ENCODE data around the gene ZFAND3.

DNA sequence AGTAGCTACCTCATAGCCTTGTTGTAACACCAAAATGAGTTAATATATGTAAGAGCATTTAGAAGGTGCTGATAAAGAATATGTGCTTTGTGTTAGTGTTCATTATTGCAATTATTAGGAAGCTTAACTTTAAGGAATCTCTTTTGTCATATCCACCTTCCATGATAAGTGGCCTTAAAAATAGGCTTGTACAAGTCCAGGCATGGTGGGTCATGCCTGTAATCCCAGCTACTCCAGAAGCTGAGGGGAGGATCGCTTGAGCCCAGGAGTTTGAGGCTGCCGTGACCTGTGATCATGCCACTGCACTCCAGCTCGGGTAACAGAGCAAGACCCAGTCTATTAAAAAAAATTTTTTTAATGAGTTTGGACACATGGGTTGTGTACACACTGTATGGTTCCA lies 285.5 kb downstream of the ZFAND3 start:
- no peak for TF ChIP-seq BHLHE40 (IDR thresholded peaks at IDR 0.05; ENCODE audit: low read depth, low read length)
- no peak for TF ChIP-seq MAFK (IDR thresholded peaks at IDR 0.05; ENCODE audit: partially characterized antibody)
- TF ChIP-seq, protein P1, sequence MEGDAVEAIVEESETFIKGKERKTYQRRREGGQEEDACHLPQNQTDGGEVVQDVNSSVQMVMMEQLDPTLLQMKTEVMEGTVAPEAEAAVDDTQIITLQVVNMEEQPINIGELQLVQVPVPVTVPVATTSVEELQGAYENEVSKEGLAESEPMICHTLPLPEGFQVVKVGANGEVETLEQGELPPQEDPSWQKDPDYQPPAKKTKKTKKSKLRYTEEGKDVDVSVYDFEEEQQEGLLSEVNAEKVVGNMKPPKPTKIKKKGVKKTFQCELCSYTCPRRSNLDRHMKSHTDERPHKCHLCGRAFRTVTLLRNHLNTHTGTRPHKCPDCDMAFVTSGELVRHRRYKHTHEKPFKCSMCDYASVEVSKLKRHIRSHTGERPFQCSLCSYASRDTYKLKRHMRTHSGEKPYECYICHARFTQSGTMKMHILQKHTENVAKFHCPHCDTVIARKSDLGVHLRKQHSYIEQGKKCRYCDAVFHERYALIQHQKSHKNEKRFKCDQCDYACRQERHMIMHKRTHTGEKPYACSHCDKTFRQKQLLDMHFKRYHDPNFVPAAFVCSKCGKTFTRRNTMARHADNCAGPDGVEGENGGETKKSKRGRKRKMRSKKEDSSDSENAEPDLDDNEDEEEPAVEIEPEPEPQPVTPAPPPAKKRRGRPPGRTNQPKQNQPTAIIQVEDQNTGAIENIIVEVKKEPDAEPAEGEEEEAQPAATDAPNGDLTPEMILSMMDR (IDR thresholded peaks at IDR 0.05), result no peak
- TF ChIP-seq EP300 (IDR thresholded peaks at IDR 0.05), result no peak
- TF ChIP-seq SMC3 (IDR thresholded peaks at IDR 0.05), result no peak
- TF ChIP-seq KDM1A (IDR thresholded peaks at IDR 0.05; ENCODE audit: low read depth), result no peak
- TF ChIP-seq, protein P2, sequence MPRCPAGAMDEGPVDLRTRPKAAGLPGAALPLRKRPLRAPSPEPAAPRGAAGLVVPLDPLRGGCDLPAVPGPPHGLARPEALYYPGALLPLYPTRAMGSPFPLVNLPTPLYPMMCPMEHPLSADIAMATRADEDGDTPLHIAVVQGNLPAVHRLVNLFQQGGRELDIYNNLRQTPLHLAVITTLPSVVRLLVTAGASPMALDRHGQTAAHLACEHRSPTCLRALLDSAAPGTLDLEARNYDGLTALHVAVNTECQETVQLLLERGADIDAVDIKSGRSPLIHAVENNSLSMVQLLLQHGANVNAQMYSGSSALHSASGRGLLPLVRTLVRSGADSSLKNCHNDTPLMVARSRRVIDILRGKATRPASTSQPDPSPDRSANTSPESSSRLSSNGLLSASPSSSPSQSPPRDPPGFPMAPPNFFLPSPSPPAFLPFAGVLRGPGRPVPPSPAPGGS (IDR thresholded peaks at IDR 0.05), result no peak
- TF ChIP-seq, protein P3, sequence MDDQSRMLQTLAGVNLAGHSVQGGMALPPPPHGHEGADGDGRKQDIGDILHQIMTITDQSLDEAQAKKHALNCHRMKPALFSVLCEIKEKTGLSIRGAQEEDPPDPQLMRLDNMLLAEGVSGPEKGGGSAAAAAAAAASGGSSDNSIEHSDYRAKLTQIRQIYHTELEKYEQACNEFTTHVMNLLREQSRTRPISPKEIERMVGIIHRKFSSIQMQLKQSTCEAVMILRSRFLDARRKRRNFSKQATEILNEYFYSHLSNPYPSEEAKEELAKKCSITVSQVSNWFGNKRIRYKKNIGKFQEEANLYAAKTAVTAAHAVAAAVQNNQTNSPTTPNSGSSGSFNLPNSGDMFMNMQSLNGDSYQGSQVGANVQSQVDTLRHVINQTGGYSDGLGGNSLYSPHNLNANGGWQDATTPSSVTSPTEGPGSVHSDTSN (IDR thresholded peaks at IDR 0.05), result no peak
- no peak for TF ChIP-seq POLR2A (IDR thresholded peaks at IDR 0.05; ENCODE audit: low read length)
- TF ChIP-seq CEBPB (IDR thresholded peaks at IDR 0.05), result no peak
- TF ChIP-seq, protein P4, sequence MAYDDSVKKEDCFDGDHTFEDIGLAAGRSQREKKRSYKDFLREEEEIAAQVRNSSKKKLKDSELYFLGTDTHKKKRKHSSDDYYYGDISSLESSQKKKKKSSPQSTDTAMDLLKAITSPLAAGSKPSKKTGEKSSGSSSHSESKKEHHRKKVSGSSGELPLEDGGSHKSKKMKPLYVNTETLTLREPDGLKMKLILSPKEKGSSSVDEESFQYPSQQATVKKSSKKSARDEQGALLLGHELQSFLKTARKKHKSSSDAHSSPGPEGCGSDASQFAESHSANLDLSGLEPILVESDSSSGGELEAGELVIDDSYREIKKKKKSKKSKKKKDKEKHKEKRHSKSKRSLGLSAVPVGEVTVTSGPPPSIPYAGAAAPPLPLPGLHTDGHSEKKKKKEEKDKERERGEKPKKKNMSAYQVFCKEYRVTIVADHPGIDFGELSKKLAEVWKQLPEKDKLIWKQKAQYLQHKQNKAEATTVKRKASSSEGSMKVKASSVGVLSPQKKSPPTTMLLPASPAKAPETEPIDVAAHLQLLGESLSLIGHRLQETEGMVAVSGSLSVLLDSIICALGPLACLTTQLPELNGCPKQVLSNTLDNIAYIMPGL (CRISPR knock-in tag; IDR thresholded peaks at IDR 0.05; ENCODE audit: borderline replicate concordance), result no peak
- no peak for TF ChIP-seq SREBF2 (IDR thresholded peaks at IDR 0.05)

Data from A549 (cell line).